Prostate gland (tissue), 2 donors: Measurements from ENCODE around the gene NTNG1.

ENCODE experiments used
- CTCF ChIP-seq, 4 experiments: fragments of 200-600 bp in 2 of 4; fragments of 450-650 bp in 2 of 4; sonication (generic) in 2 of 4; IDR thresholded peaks; 1 replicate in 3 of 4; 2 replicates in 1 of 4; pipeline ENCODE4 v1.5.1; 2016 to 2019; ENCODE audit warnings: antibody characterized with exemption in 4 of 4, mild to moderate bottlenecking in 2 of 4, moderate library complexity in 2 of 4
- POLR2A ChIP-seq: fragments of 450-650 bp; IDR thresholded peaks from one replicate; pipeline ENCODE4 v1.6.1; 2016; ENCODE audit warnings: antibody characterized with exemption, mild to moderate bottlenecking

GRCh38 chr1:107095647-107096046, 45.2 kb upstream of the NTNG1 start:
- no peak for TF ChIP-seq CTCF (IDR thresholded peaks at IDR 0.05)
- TF ChIP-seq POLR2A = no peak
